ENCODE measurements around the gene ATOH8. TPM values are rescaled to one million over a fixed set of nuclear protein-coding genes. Genes with fewer than 3 reads are reported as not detected.

ATOH8 gene
- total and polyA plus RNA-seq, 4 donors, result 51.5 to 78.8 (median 62.6) TPM

GRCh38 chr2:85803704-85804425 lies 50.1 kb downstream of the ATOH8 start:
- no peaks in the 10 kb centered on the region for H3K27me3 ChIP-seq (ENCODE audit: control insufficient read depth in 1 of 2, insufficient read depth in 2 of 2, low read length in 1 of 2)
- H3K36me3 ChIP-seq (ENCODE audit: control insufficient read depth in 1 of 2, insufficient read depth in 2 of 2, low read length in 1 of 2), result peaks cover 0 to 5% of the 10 kb centered on the region in 2 donors
- no peak for ATAC-seq (ENCODE audit: low FRiP score)
- intact Hi-C loops (cut with DNase I), result loop anchor here in 1 of 2 donors (2.0 kb wide), 1 partner anchor 75 kb away; no protein-coding TSS in a partner anchor
- no peak overlapping the region for H3K4me3 ChIP-seq (ENCODE audit: low read length in 2 of 2)
- H3K4me1 ChIP-seq (ENCODE audit: control insufficient read depth in 1 of 2, insufficient read depth in 2 of 2, low read length in 2 of 2), result no peaks in the 10 kb centered on the region
- peak in 1 of 2 donors; percentile 47 for DNase-seq
- H3K9me3 ChIP-seq (ENCODE audit: control insufficient read depth, low read length), result peaks cover 1% of the 10 kb centered on the region
- WGBS, 2 donors, result 84 to 89% methylated on average over 10 of the region's 10 CpGs
- H3K27ac ChIP-seq (ENCODE audit: low read depth in 1 of 2, low read length in 2 of 2), result no peak overlapping the region

GRCh38 chr2:85804583-85804982 lies 50.8 kb downstream of the ATOH8 start:
- no peak for DNase-seq
- Histone ChIP-seq H3K9me3 (ENCODE audit: control insufficient read depth, low read length) (peaks cover 1% of the 10 kb centered on the region), H3K4me1 (ENCODE audit: control insufficient read depth in 1 of 2, insufficient read depth in 2 of 2, low read length in 2 of 2) (no peaks in the 10 kb centered on the region), H3K27ac (ENCODE audit: low read depth in 1 of 2, low read length in 2 of 2) (no peak overlapping the region), H3K27me3 (ENCODE audit: control insufficient read depth in 1 of 2, insufficient read depth in 2 of 2, low read length in 1 of 2) (no peaks in the 10 kb centered on the region), H3K36me3 (ENCODE audit: control insufficient read depth in 1 of 2, insufficient read depth in 2 of 2, low read length in 1 of 2) (peaks cover 0 to 5% of the 10 kb centered on the region in 2 donors), H3K4me3 (ENCODE audit: low read length in 2 of 2) (no peak overlapping the region)
- intact Hi-C loops (cut with DNase I), result loop anchor here in 1 of 2 donors (2.0 kb wide), 1 partner anchor 76 kb away; no protein-coding TSS in a partner anchor
- no peak for ATAC-seq (ENCODE audit: low FRiP score)
- WGBS, 2 donors, result 0% methylated on average over 1 of the region's 1 CpG

- ATAC-seq (ENCODE audit: low FRiP score) (no peak), DNase-seq (no peak)
- no peaks in the 10 kb centered on the region for H3K9me3 ChIP-seq (ENCODE audit: control insufficient read depth, low read length)
- H3K4me1 ChIP-seq (ENCODE audit: control insufficient read depth in 1 of 2, insufficient read depth in 2 of 2, low read length in 2 of 2), result no peaks in the 10 kb centered on the region
- H3K27ac ChIP-seq (ENCODE audit: low read depth in 1 of 2, low read length in 2 of 2), result no peak overlapping the region
- no peaks in the 10 kb centered on the region for H3K27me3 ChIP-seq (ENCODE audit: control insufficient read depth in 1 of 2, insufficient read depth in 2 of 2, low read length in 1 of 2)
- H3K4me3 ChIP-seq (ENCODE audit: low read length in 2 of 2), result no peak overlapping the region
- intact Hi-C loops (cut with DNase I), result no loop called here
- WGBS, 2 donors, result 89 to 93% methylated on average over 4 of the region's 4 CpGs
- peaks cover 0 to 3% of the 10 kb centered on the region in 2 donors for H3K36me3 ChIP-seq (ENCODE audit: control insufficient read depth in 1 of 2, insufficient read depth in 2 of 2, low read length in 1 of 2)
Observed at GRCh38 chr2:85806358-85807118, 52.7 kb downstream of the ATOH8 start.

- H3K4me1 ChIP-seq (ENCODE audit: control insufficient read depth in 1 of 2, insufficient read depth in 2 of 2, low read length in 2 of 2), result no peaks in the 10 kb centered on the region
- no peak for DNase-seq
- intact Hi-C loops (cut with DNase I), result no loop called here
- no peaks in the 10 kb centered on the region for H3K27me3 ChIP-seq (ENCODE audit: control insufficient read depth in 1 of 2, insufficient read depth in 2 of 2, low read length in 1 of 2)
- no peak overlapping the region for H3K4me3 ChIP-seq (ENCODE audit: low read length in 2 of 2)
- no peaks in the 10 kb centered on the region for H3K36me3 ChIP-seq (ENCODE audit: control insufficient read depth in 1 of 2, insufficient read depth in 2 of 2, low read length in 1 of 2)
- WGBS, 2 donors, result 93 to 94% methylated on average over 3 of the region's 3 CpGs
- H3K27ac ChIP-seq (ENCODE audit: low read depth in 1 of 2, low read length in 2 of 2), result no peak overlapping the region
- ATAC-seq (ENCODE audit: low FRiP score), result no peak
- H3K9me3 ChIP-seq (ENCODE audit: control insufficient read depth, low read length), result no peaks in the 10 kb centered on the region
Observed at GRCh38 chr2:85807756-85808155, 54.0 kb downstream of the ATOH8 start.

- Histone ChIP-seq H3K4me3 (ENCODE audit: low read length in 2 of 2) (no peak overlapping the region), H3K36me3 (ENCODE audit: control insufficient read depth in 1 of 2, insufficient read depth in 2 of 2, low read length in 1 of 2) (no peaks in the 10 kb centered on the region), H3K27me3 (ENCODE audit: control insufficient read depth in 1 of 2, insufficient read depth in 2 of 2, low read length in 1 of 2) (no peaks in the 10 kb centered on the region), H3K9me3 (ENCODE audit: control insufficient read depth, low read length) (no peaks in the 10 kb centered on the region), H3K4me1 (ENCODE audit: control insufficient read depth in 1 of 2, insufficient read depth in 2 of 2, low read length in 2 of 2) (peaks cover 0 to 3% of the 10 kb centered on the region in 2 donors), H3K27ac (ENCODE audit: low read depth in 1 of 2, low read length in 2 of 2) (peak overlapping the region; percentile 34 to 65)
- WGBS, 2 donors, result 59 to 62% methylated on average over 15 to 16 of the region's 16 CpGs
- DNase-seq (no peak), ATAC-seq (ENCODE audit: low FRiP score) (no peak)
- intact Hi-C loops (cut with DNase I), result loop anchor here (5.0 kb wide), 2 partner anchors 58 to 173 kb away; partner anchors contain the start of gene ATOH8 (in 1 of the 2)
Observed at GRCh38 chr2:85810371-85811179, 56.8 kb downstream of the ATOH8 start.

GRCh38 chr2:85811180-85812093 lies 57.6 kb downstream of the ATOH8 start:
- peak overlapping the region; percentile 46 to 65 for H3K27ac ChIP-seq (ENCODE audit: low read depth in 1 of 2, low read length in 2 of 2)
- DNase-seq, result peak; percentile 82 to 92
- H3K36me3 ChIP-seq (ENCODE audit: control insufficient read depth in 1 of 2, insufficient read depth in 2 of 2, low read length in 1 of 2), result no peaks in the 10 kb centered on the region
- ATAC-seq (ENCODE audit: low FRiP score), result peak; percentile 58
- no peaks in the 10 kb centered on the region for H3K27me3 ChIP-seq (ENCODE audit: control insufficient read depth in 1 of 2, insufficient read depth in 2 of 2, low read length in 1 of 2)
- H3K4me3 ChIP-seq (ENCODE audit: low read length in 2 of 2), result no peak overlapping the region
- peaks cover 0 to 3% of the 10 kb centered on the region in 2 donors for H3K4me1 ChIP-seq (ENCODE audit: control insufficient read depth in 1 of 2, insufficient read depth in 2 of 2, low read length in 2 of 2)
- 14 to 15% methylated on average over 37 to 41 of the region's 41 CpGs for WGBS, 2 donors
- no peaks in the 10 kb centered on the region for H3K9me3 ChIP-seq (ENCODE audit: control insufficient read depth, low read length)
- intact Hi-C loops (cut with DNase I), result loop anchor here (5.0 kb wide), 2 partner anchors 59 to 174 kb away; partner anchors contain the start of gene ATOH8 (in 1 of the 2)

- H3K4me3 ChIP-seq (ENCODE audit: low read length in 2 of 2), result no peak overlapping the region
- no peaks in the 10 kb centered on the region for H3K27me3 ChIP-seq (ENCODE audit: control insufficient read depth in 1 of 2, insufficient read depth in 2 of 2, low read length in 1 of 2)
- peak overlapping the region in 1 of 2 donors; percentile 46 for H3K27ac ChIP-seq (ENCODE audit: low read depth in 1 of 2, low read length in 2 of 2)
- intact Hi-C loops (cut with DNase I), result loop anchor here (5.0 kb wide), 2 partner anchors 60 to 175 kb away; partner anchors contain the start of gene ATOH8 (in 1 of the 2)
- no peaks in the 10 kb centered on the region for H3K9me3 ChIP-seq (ENCODE audit: control insufficient read depth, low read length)
- no peak for ATAC-seq (ENCODE audit: low FRiP score)
- DNase-seq, result no peak
- 47 to 57% methylated on average over 10 of the region's 10 CpGs for WGBS, 2 donors
- H3K4me1 ChIP-seq (ENCODE audit: control insufficient read depth in 1 of 2, insufficient read depth in 2 of 2, low read length in 2 of 2), result peaks cover 0 to 3% of the 10 kb centered on the region in 2 donors
- H3K36me3 ChIP-seq (ENCODE audit: control insufficient read depth in 1 of 2, insufficient read depth in 2 of 2, low read length in 1 of 2), result no peaks in the 10 kb centered on the region
Observed at GRCh38 chr2:85812094-85812735, 58.4 kb downstream of the ATOH8 start.
